ENCODE measurements around the gene PRKCSH. TPM values are rescaled to one million over a fixed set of nuclear protein-coding genes. Genes with fewer than 3 reads are reported as not detected.

Gene PRKCSH
- total and polyA plus RNA-seq, 10 of the 15 experiments (the other 5 are each of a cell fraction or from before 2014, with no cell fraction given): 1.1 to 280 (median 44.1) TPM

DNA sequence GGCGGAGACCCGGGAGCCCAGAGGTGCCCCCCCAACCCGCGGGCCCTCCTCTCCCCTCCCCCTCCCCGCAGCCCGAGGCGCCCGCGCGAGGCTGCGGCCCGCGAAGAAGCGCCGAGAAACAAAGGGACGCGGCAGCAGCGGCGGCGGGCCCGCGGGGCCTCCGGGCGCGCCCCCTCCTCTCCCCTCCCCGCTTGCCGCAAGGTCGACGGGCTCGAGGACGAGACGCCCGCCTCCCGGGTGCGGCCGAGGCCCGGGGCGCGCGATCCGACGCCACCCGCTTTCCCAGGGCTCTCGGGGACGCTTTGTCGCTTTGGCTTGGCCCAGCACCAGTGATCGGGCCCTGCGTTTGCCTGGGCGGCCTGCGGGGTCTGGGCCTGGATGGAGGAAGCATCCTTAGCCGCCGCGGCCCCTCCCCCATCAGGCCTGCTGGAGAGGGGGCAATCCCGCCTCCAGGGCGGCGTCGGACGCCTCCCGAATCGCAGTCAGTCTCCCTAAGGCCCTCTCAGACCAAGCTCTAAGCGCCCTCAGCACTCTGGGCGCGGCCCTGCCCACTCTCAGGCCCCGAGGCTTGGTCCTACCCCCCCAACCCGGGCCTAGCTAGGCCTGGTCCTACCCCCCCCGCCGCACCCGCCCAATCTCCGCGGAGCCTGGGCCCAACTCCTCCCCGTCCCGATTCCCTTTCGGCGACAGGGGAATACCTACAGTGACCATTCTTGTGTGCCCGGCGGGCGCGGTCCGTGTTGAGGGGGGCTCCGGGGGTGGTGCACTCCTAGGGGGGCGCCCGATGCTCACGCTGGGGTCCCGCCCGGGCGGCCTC is 44.7 kb downstream of the PRKCSH start:
- Histone ChIP-seq H3K4me3 (no peak overlapping the region), H3K79me2 (ENCODE audit: control insufficient read depth, insufficient read depth, low read length) (no peaks in the 10 kb centered on the region), H3K4me2 (ENCODE audit: control insufficient read depth, insufficient read depth) (no peak overlapping the region), H2AFZ (ENCODE audit: control insufficient read depth, low read depth, low read length) (no peak overlapping the region), H3K4me1 (ENCODE audit: control insufficient read depth, insufficient read depth, low read length) (peaks cover 19% of the 10 kb centered on the region), H3K27ac (ENCODE audit: control insufficient read depth, insufficient read depth) (no peak overlapping the region), H3K36me3 (ENCODE audit: control insufficient read depth in 2 of 2, insufficient read depth in 2 of 2, low read length in 1 of 2) (no peaks in the 10 kb centered on the region), H3K27me3 (replicated peaks in 1 of 2; ENCODE audit: control insufficient read depth in 2 of 2, insufficient read depth in 2 of 2, low read length in 1 of 2) (peaks cover 8 to 10% of the 10 kb centered on the region in 2 experiments), H3K9me3 (replicated peaks; ENCODE audit: control insufficient read depth, insufficient read depth, low read length) (no peaks in the 10 kb centered on the region; the same call in 2 of the 3 replicates), H3K9ac (ENCODE audit: control insufficient read depth, insufficient read depth, low read length) (no peak overlapping the region), H4K20me1 (ENCODE audit: control insufficient read depth, insufficient read depth) (no peaks in the 10 kb centered on the region)
- no peak for TF ChIP-seq ASH2L (IDR thresholded peaks at IDR 0.05; ENCODE audit: borderline replicate concordance, low read depth)
- TF ChIP-seq BMI1 (IDR thresholded peaks at IDR 0.05; ENCODE audit: borderline replicate concordance): no peak
- no peak for TF ChIP-seq NR2C1 (IDR thresholded peaks at IDR 0.05)
- TF ChIP-seq SUZ12 (IDR thresholded peaks at IDR 0.05; ENCODE audit: unreplicated experiment): no peak
- no peak for TF ChIP-seq EZH2 (IDR thresholded peaks at IDR 0.05; ENCODE audit: borderline replicate concordance, control insufficient read depth, low read depth, low read length)
- no peak for TF ChIP-seq ZNF274 (IDR thresholded peaks at IDR 0.05; ENCODE audit: insufficient read depth, insufficient read length)
- no peak for TF ChIP-seq ZBED1 (IDR thresholded peaks at IDR 0.05; ENCODE audit: borderline replicate concordance)
- no peak for TF ChIP-seq RAD51 (IDR thresholded peaks at IDR 0.05)
- TF ChIP-seq, protein P1, sequence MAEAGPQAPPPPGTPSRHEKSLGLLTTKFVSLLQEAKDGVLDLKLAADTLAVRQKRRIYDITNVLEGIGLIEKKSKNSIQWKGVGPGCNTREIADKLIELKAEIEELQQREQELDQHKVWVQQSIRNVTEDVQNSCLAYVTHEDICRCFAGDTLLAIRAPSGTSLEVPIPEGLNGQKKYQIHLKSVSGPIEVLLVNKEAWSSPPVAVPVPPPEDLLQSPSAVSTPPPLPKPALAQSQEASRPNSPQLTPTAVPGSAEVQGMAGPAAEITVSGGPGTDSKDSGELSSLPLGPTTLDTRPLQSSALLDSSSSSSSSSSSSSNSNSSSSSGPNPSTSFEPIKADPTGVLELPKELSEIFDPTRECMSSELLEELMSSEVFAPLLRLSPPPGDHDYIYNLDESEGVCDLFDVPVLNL (IDR thresholded peaks at IDR 0.05; ENCODE audit: low read depth, low read length): no peak
- TF ChIP-seq NFXL1 (IDR thresholded peaks at IDR 0.05; ENCODE audit: borderline replicate concordance): no peak
- TF ChIP-seq NR2F1 (conservative IDR thresholded peaks at IDR 0.05): no peak
- TF ChIP-seq, protein P2, sequence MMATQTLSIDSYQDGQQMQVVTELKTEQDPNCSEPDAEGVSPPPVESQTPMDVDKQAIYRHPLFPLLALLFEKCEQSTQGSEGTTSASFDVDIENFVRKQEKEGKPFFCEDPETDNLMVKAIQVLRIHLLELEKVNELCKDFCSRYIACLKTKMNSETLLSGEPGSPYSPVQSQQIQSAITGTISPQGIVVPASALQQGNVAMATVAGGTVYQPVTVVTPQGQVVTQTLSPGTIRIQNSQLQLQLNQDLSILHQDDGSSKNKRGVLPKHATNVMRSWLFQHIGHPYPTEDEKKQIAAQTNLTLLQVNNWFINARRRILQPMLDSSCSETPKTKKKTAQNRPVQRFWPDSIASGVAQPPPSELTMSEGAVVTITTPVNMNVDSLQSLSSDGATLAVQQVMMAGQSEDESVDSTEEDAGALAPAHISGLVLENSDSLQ (IDR thresholded peaks at IDR 0.05): no peak
- ChIA-PET CTCF (interaction anchor here (1.0 kb wide), 1 partner anchor 99 kb away, joined by 3 read pairs; no protein-coding TSS in a partner anchor), RAD21 (ENCODE audit: unreplicated experiment) (no interaction called here), SMC1A (ENCODE audit: uncharacterized antibody, unreplicated experiment) (no interaction called here), POLR2A (no interaction called here)
- no peak for FAIRE-seq
- in situ Hi-C loops (cut with MboI): loop anchor here (10.0 kb wide), 1 partner anchor 185 kb away; the partner anchor contains the start of gene TSPAN16
- ATAC-seq: no peak
- intact Hi-C loops (cut with micrococcal nuclease; ENCODE audit: unreplicated experiment): no loop called here
- 50% methylated on average over 45 of the region's 86 CpGs for WGBS (ENCODE audit: insufficient coverage, insufficient replicate concordance, low lambda C conversion rate, missing lambda C conversion rate)
- no TSS peak for BruUV-seq (replicated peaks)
- no peak for DNase-seq (ENCODE audit: low read depth, low spot score)

All from GM12878 (cell line).